Measurements from ENCODE around the gene CAMK1D. TPM values are rescaled to one million over a fixed set of nuclear protein-coding genes. Genes with fewer than 3 reads are reported as not detected.

CAMK1D gene
- total RNA-seq, 1 donor from 2014 or later: 22.5 TPM

DNA sequence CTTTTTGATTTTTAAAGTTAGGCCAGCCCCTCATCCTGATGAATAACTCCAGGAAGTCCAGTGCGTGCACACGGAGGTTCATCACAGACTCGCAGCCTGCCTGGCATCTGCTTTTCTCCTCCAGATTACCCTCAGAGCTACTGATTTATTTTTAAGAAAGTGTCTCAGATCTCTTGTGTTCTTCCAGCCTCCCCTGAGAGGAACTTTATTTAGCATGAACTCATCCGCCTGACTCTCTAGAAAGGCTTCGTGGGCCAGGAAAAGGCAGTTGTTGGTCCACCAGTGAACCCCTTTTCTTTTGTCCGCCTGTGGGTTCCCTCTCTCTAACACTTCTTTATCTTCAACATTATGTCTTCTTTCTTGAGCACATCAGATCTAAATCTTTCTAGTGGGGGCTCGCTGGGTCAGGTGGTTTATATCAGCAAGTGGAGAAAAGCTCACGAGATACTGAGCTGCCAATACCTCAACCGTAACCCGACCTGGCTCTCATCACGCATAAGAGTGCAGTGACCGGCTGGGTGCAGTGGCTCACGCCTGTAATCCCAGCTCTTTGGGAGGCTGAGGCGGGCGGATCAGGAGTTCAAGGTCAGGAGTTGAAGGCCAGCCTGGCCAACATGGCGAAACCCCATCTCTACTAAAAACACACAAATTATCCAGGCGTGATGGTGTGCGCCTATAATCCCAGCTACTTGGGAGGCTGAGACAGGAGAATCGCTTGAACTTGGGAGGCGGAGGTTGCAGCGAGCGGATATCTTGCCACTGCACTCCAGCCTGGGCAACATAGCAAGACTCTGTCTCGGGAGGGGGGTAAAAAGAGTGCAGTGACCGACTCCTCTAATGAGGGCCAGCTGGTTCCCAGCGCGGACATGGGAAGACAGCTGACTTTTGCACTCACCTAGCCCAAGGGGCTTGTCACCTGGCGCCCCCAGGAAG, 489.9 kb downstream of the CAMK1D start:
- Histone ChIP-seq H3K4me3 (no peak overlapping the region), H3K9me3 (no peaks in the 10 kb centered on the region), H3K4me1 (peaks cover 12% of the 10 kb centered on the region), H3K27ac (no peak overlapping the region), H3K27me3 (ENCODE audit: low read depth) (no peaks in the 10 kb centered on the region), H3K36me3 (no peaks in the 10 kb centered on the region)
- TF ChIP-seq, protein P1, sequence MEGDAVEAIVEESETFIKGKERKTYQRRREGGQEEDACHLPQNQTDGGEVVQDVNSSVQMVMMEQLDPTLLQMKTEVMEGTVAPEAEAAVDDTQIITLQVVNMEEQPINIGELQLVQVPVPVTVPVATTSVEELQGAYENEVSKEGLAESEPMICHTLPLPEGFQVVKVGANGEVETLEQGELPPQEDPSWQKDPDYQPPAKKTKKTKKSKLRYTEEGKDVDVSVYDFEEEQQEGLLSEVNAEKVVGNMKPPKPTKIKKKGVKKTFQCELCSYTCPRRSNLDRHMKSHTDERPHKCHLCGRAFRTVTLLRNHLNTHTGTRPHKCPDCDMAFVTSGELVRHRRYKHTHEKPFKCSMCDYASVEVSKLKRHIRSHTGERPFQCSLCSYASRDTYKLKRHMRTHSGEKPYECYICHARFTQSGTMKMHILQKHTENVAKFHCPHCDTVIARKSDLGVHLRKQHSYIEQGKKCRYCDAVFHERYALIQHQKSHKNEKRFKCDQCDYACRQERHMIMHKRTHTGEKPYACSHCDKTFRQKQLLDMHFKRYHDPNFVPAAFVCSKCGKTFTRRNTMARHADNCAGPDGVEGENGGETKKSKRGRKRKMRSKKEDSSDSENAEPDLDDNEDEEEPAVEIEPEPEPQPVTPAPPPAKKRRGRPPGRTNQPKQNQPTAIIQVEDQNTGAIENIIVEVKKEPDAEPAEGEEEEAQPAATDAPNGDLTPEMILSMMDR (IDR thresholded peaks at IDR 0.05): no peak
- intact Hi-C loops (cut with DNase I): no loop called here
- ATAC-seq (no peak), DNase-seq (no peak)

GRCh38 chr10:12839941-12840611, 490.7 kb downstream of the CAMK1D start:
- H3K27me3 ChIP-seq (ENCODE audit: low read depth): no peaks in the 10 kb centered on the region
- H3K36me3 ChIP-seq: no peaks in the 10 kb centered on the region
- intact Hi-C loops (cut with DNase I): no loop called here
- H3K9me3 ChIP-seq: no peaks in the 10 kb centered on the region
- ATAC-seq: peak in 1 of 2 donors; percentile 16
- no peak overlapping the region for H3K27ac ChIP-seq
- no peak for DNase-seq
- no peak overlapping the region for H3K4me3 ChIP-seq
- H3K4me1 ChIP-seq: peaks cover 20% of the 10 kb centered on the region
- TF ChIP-seq, protein P1 (IDR thresholded peaks at IDR 0.05): no peak

- no peaks in the 10 kb centered on the region for H3K9me3 ChIP-seq
- no peaks in the 10 kb centered on the region for H3K36me3 ChIP-seq
- DNase-seq (no peak), ATAC-seq (no peak)
- intact Hi-C loops (cut with DNase I): no loop called here
- H3K27ac ChIP-seq: no peak overlapping the region
- peaks cover 32% of the 10 kb centered on the region for H3K4me1 ChIP-seq
- no peaks in the 10 kb centered on the region for H3K27me3 ChIP-seq (ENCODE audit: low read depth)
- TF ChIP-seq, protein P1 (IDR thresholded peaks at IDR 0.05): no peak
- no peak overlapping the region for H3K4me3 ChIP-seq
Observed at GRCh38 chr10:12841426-12841825, 492.1 kb downstream of the CAMK1D start.

- peak in 1 of 2 donors; percentile 19 for ATAC-seq
- TF ChIP-seq, protein P1 (IDR thresholded peaks at IDR 0.05): no peak
- H3K27ac ChIP-seq: no peak overlapping the region
- no peak for DNase-seq
- H3K4me1 ChIP-seq: peaks cover 32% of the 10 kb centered on the region
- intact Hi-C loops (cut with DNase I): no loop called here
- H3K4me3 ChIP-seq: no peak overlapping the region
- no peaks in the 10 kb centered on the region for H3K36me3 ChIP-seq
- no peaks in the 10 kb centered on the region for H3K9me3 ChIP-seq
- H3K27me3 ChIP-seq (ENCODE audit: low read depth): no peaks in the 10 kb centered on the region
Observed at GRCh38 chr10:12841826-12842225, 492.5 kb downstream of the CAMK1D start.

DNA sequence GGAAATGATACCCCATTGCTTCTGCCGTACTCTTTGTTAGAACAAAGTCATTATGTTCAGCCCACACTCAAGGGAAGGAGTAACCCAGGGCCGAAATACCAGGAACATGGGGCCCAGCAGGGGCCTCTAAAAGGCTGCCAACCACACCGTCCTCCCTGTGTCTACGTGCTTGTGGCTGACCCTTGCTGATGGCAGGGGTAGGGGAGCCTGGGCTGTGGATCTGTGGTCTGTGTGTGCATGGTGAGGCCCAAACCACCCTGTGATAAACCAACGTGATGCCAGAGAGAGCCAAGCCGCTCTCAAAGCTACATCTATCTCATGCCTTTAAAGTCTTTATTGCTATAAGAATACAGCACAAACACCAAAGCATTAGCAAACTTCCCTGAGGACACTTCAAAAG, 493.0 kb downstream of the CAMK1D start:
- ATAC-seq (no peak), DNase-seq (no peak)
- Histone ChIP-seq H3K4me1 (peaks cover 32% of the 10 kb centered on the region), H3K27ac (no peak overlapping the region), H3K4me3 (no peak overlapping the region), H3K9me3 (no peaks in the 10 kb centered on the region), H3K27me3 (ENCODE audit: low read depth) (no peaks in the 10 kb centered on the region), H3K36me3 (no peaks in the 10 kb centered on the region)
- intact Hi-C loops (cut with DNase I): no loop called here
- TF ChIP-seq, protein P1 (IDR thresholded peaks at IDR 0.05): no peak
